Mucosa of descending colon (tissue), 3 donors: ENCODE results near the gene COPS8. TPM values are rescaled to one million over a fixed set of nuclear protein-coding genes. Genes with fewer than 3 reads are reported as not detected.
A peak's percentile ranks its signal among the peaks of the same experiment; 100 is the strongest.

Experiments used
- ATAC-seq: fragments of 200-7000 bp; cut with Tn5 transposase; one replicate; pipeline ENCODE4 v1.9.1; 2020; ENCODE audit warnings: mild to moderate bottlenecking, moderate library complexity
- DNase-seq, 3 donors: peaks; one replicate each; pipeline ENCODE4 v3.0.0-alpha.2; 2020
- H3K36me3 ChIP-seq: fragments of 200-600 bp; one replicate; pipeline ENCODE4 v1.8.0; 2021; ENCODE audit warnings: low read depth, mild to moderate bottlenecking
- H3K4me1 ChIP-seq: fragments of 200-600 bp; one replicate; pipeline ENCODE4 v1.8.0; 2021; ENCODE audit warnings: low read depth, mild to moderate bottlenecking
- H3K4me3 ChIP-seq: fragments of 200-600 bp; one replicate; pipeline ENCODE4 v1.8.0; 2021; ENCODE audit warnings: mild to moderate bottlenecking
- H3K9me3 ChIP-seq: fragments of 200-600 bp; one replicate; pipeline ENCODE4 v1.8.0; 2021; ENCODE audit warnings: mild to moderate bottlenecking
- intact Hi-C, 2 donors: fragments of 100-400 bp; cut with DNase I in 1 of 2; cut with micrococcal nuclease in 1 of 2; formaldehyde crosslinking; loops; one replicate each; pipeline versions ENCODE4 v1.11.0 to v1.11.1; 2022; cut with DNase I, micrococcal nuclease
- total RNA-seq, 3 donors: library from RNA; stranded (reverse); fragmentation: NEBNext Ultra II Directional in 2 of 3; extraction: Animal tissue kit (Norgen Biotek cat#: 25700) in 2 of 3; gene quantifications; one replicate each; pipeline versions ENCODE4 v1.2.1 to v1.2.4, GENCODE V29; 2021 to 2023
- TF ChIP-seq, protein P1 (sequence below): fragments of 200-600 bp; IDR thresholded peaks from one replicate; pipeline ENCODE4 v1.8.0; 2022; ENCODE audit warnings: antibody characterized with exemption, mild to moderate bottlenecking
- donor health status: DM: no; HTN: no; CAD: no; lungs with moderate emphysema.
- donor health status: DM: no; HTN: no; CAD: no.
- donor health status: DM: no; HTN: yes; CAD: no.

The COPS8 gene
- total RNA-seq, 3 donors from 2014 or later, result 23.4 to 37.3 (median 31.5) TPM

GRCh38 chr2:237143676-237144440 lies 58.2 kb downstream of the COPS8 start:
- intact Hi-C loops, result no loop called here
- DNase-seq (no peak), ATAC-seq (no peak)
- TF ChIP-seq, protein P1, sequence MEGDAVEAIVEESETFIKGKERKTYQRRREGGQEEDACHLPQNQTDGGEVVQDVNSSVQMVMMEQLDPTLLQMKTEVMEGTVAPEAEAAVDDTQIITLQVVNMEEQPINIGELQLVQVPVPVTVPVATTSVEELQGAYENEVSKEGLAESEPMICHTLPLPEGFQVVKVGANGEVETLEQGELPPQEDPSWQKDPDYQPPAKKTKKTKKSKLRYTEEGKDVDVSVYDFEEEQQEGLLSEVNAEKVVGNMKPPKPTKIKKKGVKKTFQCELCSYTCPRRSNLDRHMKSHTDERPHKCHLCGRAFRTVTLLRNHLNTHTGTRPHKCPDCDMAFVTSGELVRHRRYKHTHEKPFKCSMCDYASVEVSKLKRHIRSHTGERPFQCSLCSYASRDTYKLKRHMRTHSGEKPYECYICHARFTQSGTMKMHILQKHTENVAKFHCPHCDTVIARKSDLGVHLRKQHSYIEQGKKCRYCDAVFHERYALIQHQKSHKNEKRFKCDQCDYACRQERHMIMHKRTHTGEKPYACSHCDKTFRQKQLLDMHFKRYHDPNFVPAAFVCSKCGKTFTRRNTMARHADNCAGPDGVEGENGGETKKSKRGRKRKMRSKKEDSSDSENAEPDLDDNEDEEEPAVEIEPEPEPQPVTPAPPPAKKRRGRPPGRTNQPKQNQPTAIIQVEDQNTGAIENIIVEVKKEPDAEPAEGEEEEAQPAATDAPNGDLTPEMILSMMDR, result no peak
- H3K4me1 ChIP-seq, result no peaks in the 10 kb centered on the region
- H3K4me3 ChIP-seq, result no peak overlapping the region
- peaks cover 10% of the 10 kb centered on the region for H3K9me3 ChIP-seq
- no peaks in the 10 kb centered on the region for H3K36me3 ChIP-seq

DNA sequence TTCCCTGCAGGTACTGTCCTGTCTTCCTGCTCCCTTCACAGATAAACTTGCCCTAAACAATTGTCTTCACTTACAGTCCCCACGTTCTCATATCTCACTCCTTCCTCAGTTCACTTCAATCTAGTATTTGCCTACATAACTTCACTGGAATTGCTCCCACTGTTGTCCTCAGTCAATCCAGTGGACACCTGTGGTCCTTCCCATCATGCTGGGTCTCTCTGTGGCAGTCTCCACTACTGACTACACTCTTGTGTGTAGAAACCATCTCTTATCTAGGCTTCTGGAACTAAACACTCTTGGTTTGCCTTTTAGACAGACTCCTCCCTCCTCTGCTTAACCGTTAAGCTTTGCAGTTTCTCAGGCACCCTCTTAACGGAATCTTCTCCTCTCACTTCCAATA lies 58.8 kb downstream of the COPS8 start:
- H3K9me3 ChIP-seq, result peaks cover 10% of the 10 kb centered on the region
- no peak overlapping the region for H3K4me3 ChIP-seq
- intact Hi-C loops, result no loop called here
- no peaks in the 10 kb centered on the region for H3K36me3 ChIP-seq
- no peaks in the 10 kb centered on the region for H3K4me1 ChIP-seq
- no peak for DNase-seq
- TF ChIP-seq, protein P1, result no peak
- ATAC-seq, result no peak

DNA sequence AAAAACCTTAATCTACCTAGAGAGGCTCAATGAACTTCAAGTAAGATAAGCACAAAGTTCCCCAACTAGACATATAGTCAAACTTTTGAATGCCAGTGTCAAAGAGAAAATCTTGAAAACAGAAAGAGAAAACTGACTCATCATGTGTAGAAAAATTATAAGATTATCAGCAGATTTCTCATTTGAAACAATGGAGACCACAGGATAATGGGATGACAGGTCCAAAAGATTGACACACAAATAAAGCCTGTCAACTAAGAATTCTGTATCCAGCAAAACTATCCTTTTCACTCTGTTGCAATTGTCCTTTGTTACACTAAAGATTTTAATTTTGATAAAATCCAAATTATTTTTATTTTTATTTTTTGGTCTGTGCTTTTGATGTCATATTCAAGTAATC lies 61.6 kb downstream of the COPS8 start:
- DNase-seq (no peak), ATAC-seq (no peak)
- no peaks in the 10 kb centered on the region for H3K36me3 ChIP-seq
- intact Hi-C loops, result no loop called here
- no peaks in the 10 kb centered on the region for H3K4me1 ChIP-seq
- no peak overlapping the region for H3K4me3 ChIP-seq
- H3K9me3 ChIP-seq, result peaks cover 10% of the 10 kb centered on the region
- TF ChIP-seq, protein P1, result no peak

GRCh38 chr2:237148624-237149023 lies 62.9 kb downstream of the COPS8 start:
- H3K9me3 ChIP-seq, result peaks cover 10% of the 10 kb centered on the region
- intact Hi-C loops, result no loop called here
- DNase-seq, result no peak
- TF ChIP-seq, protein P1, result no peak
- no peak for ATAC-seq
- no peaks in the 10 kb centered on the region for H3K4me1 ChIP-seq
- H3K4me3 ChIP-seq, result no peak overlapping the region
- no peaks in the 10 kb centered on the region for H3K36me3 ChIP-seq

- no peak for DNase-seq
- Histone ChIP-seq H3K9me3 (peaks cover 10% of the 10 kb centered on the region), H3K4me1 (no peaks in the 10 kb centered on the region), H3K36me3 (no peaks in the 10 kb centered on the region), H3K4me3 (no peak overlapping the region)
- intact Hi-C loops, result no loop called here
- TF ChIP-seq, protein P1, result no peak
- peak; percentile 18 for ATAC-seq
Observed at GRCh38 chr2:237149425-237149824, 63.7 kb downstream of the COPS8 start.
